Stimulated activated CD8-positive, alpha-beta memory T cell treated with anti-CD3 and anti-CD28 coated beads, Interleukin-7, amount 100 ng/mL, for 48 hours (primary cell): Measurements from ENCODE around the gene CNTN1.

Source experiments
- DNase-seq, 2 donors: peaks; one replicate each; pipeline ENCODE4 v3.0.0-alpha.2; 2020; ENCODE audit warnings: low read depth in 1 of 2; ENCODE audit errors: extremely low read depth in 1 of 2

The CNTN1 gene

GRCh38 chr12:41100572-41100971, 408.3 kb downstream of the CNTN1 start:
- no peak for DNase-seq

GRCh38 chr12:41101806-41102205, 409.6 kb downstream of the CNTN1 start:
- DNase-seq, result no peak

- no peak for DNase-seq
Observed at GRCh38 chr12:41103614-41104013, 411.4 kb downstream of the CNTN1 start.

GRCh38 chr12:41106315-41106714, 414.1 kb downstream of the CNTN1 start:
- DNase-seq, result no peak

GRCh38 chr12:41108032-41108431, 415.8 kb downstream of the CNTN1 start:
- DNase-seq, result no peak

- DNase-seq, result no peak
Observed at GRCh38 chr12:41112903-41113302, 420.7 kb downstream of the CNTN1 start.

GRCh38 chr12:41120211-41120610, 428.0 kb downstream of the CNTN1 start:
- no peak for DNase-seq

- DNase-seq, result no peak
Observed at GRCh38 chr12:41121374-41121773, 429.1 kb downstream of the CNTN1 start.
